HEK293T (cell line): Measurements from ENCODE around the gene CCDC183.

Experiments
- CTCF ChIA-PET: fragments of 350-600 bp; formaldehyde crosslinking; extraction: SDS; loops from one replicate; lab custom pipeline; 2021; ENCODE audit warnings: antibody characterized with exemption, inconsistent platforms; lab: Yijun Ruan, JAX
- POLR2A ChIA-PET: fragments of 350-600 bp; formaldehyde crosslinking; extraction: SDS; loops from one replicate; lab custom pipeline; 2020; ENCODE audit warnings: antibody characterized with exemption, inconsistent platforms; lab: Yijun Ruan, JAX
- DNase-seq: peaks from one replicate; pipeline ENCODE4 v3.0.0; 2012; ENCODE audit warnings: mixed read lengths; ENCODE audit errors: extremely low spot score
- ARNT ChIP-seq: fragments of 450-650 bp; IDR thresholded peaks from 2 replicates; pipeline ENCODE4 v1.6.1; 2017; ENCODE audit warnings: mild to moderate bottlenecking
- BHLHE40 ChIP-seq: fragments of 450-650 bp; IDR thresholded peaks from 2 replicates; pipeline ENCODE4 v1.6.1; 2016; ENCODE audit warnings: mild to moderate bottlenecking, moderate library complexity, borderline replicate concordance
- CTBP1 ChIP-seq: fragments of 450-650 bp; IDR thresholded peaks from 2 replicates; pipeline ENCODE4 v1.6.1; 2016; ENCODE audit warnings: borderline replicate concordance
- ELF4 ChIP-seq: fragments of 450-650 bp; IDR thresholded peaks from 2 replicates; pipeline ENCODE4 v1.6.1; 2017; ENCODE audit warnings: antibody characterized with exemption
- FOXA1 ChIP-seq: fragments of 450-650 bp; IDR thresholded peaks from 2 replicates; pipeline ENCODE4 v1.6.1; 2016; ENCODE audit warnings: mild to moderate bottlenecking
- FOXK2 ChIP-seq: fragments of 450-650 bp; IDR thresholded peaks from 2 replicates; pipeline ENCODE4 v1.6.1; 2016; ENCODE audit warnings: mild to moderate bottlenecking
- FOXM1 ChIP-seq: fragments of 450-650 bp; IDR thresholded peaks from 2 replicates; pipeline ENCODE4 v1.6.1; 2017; ENCODE audit warnings: mild to moderate bottlenecking, borderline replicate concordance
- HDGF ChIP-seq: fragments of 450-650 bp; IDR thresholded peaks from 2 replicates; pipeline ENCODE4 v1.6.1; 2017; ENCODE audit warnings: antibody characterized with exemption, borderline replicate concordance
- L3MBTL2 ChIP-seq: fragments of 450-650 bp; conservative IDR thresholded peaks from 2 replicates; pipeline ENCODE4 v1.6.1; 2016; ENCODE audit warnings: mild to moderate bottlenecking
- LEF1 ChIP-seq: fragments of 450-650 bp; IDR thresholded peaks from 2 replicates; pipeline ENCODE4 v1.6.1; 2017; ENCODE audit warnings: mild to moderate bottlenecking, borderline replicate concordance
- NFRKB ChIP-seq: fragments of 450-650 bp; IDR thresholded peaks from 2 replicates; pipeline ENCODE4 v1.6.1; 2016; ENCODE audit warnings: mild to moderate bottlenecking, moderate library complexity
- SP1 ChIP-seq: fragments of 450-650 bp; IDR thresholded peaks from 2 replicates; pipeline ENCODE4 v1.6.1; 2017
- SUZ12 ChIP-seq: fragments of 450-650 bp; IDR thresholded peaks from 2 replicates; pipeline ENCODE4 v1.6.1; 2016; ENCODE audit warnings: mild to moderate bottlenecking
- TARDBP ChIP-seq: fragments of 450-650 bp; IDR thresholded peaks from 2 replicates; pipeline ENCODE4 v1.6.1; 2016
- ZNF384 ChIP-seq: fragments of 450-650 bp; IDR thresholded peaks from 2 replicates; pipeline ENCODE4 v1.6.1; 2016
- TF ChIP-seq, protein P1 (sequence below): fragments of 450-650 bp; IDR thresholded peaks from 2 replicates; pipeline ENCODE4 v1.6.1; 2016

CCDC183 gene

DNA sequence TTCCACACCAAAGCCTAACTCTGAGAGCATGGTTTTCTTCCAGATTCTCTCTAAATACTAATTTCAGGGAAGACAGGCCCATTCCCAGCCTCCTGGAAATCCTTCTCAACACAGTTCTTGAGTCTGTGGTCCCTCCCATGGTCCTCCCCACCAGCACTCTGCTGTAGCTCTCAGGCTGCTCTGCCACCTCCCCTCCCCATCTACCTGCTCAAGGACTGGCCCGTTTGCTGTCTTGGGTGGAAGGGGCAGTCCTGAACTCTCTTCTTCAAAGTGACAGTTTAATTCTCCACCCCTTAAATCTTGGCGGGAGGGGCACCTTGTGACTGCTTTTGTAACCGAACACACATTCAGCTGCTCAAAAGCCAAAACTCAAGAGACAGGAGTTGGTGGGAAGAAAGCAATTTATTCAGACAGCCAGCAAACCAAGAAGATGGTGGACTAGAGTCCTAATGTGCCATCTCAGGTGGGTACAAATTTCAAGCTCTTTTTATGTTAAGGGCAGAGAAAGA, 24.2 kb upstream of the CCDC183 start:
- POLR2A ChIA-PET: no interaction called here
- CTCF ChIA-PET: interaction anchor here (0.6 to 1.6 kb wide), 2 partner anchors 8 to 45 kb away, joined by 3 to 5 read pairs; no protein-coding TSS in a partner anchor
- no peak for DNase-seq
- TF ChIP-seq LEF1 (no peak), FOXM1 (no peak), L3MBTL2 (no peak), NFRKB (no peak), ARNT (no peak), HDGF (no peak), CTBP1 (no peak), FOXK2 (no peak), ZNF384 (no peak), SUZ12 (no peak), SP1 (no peak)
- TF ChIP-seq, protein P1, sequence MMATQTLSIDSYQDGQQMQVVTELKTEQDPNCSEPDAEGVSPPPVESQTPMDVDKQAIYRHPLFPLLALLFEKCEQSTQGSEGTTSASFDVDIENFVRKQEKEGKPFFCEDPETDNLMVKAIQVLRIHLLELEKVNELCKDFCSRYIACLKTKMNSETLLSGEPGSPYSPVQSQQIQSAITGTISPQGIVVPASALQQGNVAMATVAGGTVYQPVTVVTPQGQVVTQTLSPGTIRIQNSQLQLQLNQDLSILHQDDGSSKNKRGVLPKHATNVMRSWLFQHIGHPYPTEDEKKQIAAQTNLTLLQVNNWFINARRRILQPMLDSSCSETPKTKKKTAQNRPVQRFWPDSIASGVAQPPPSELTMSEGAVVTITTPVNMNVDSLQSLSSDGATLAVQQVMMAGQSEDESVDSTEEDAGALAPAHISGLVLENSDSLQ: no peak

DNA sequence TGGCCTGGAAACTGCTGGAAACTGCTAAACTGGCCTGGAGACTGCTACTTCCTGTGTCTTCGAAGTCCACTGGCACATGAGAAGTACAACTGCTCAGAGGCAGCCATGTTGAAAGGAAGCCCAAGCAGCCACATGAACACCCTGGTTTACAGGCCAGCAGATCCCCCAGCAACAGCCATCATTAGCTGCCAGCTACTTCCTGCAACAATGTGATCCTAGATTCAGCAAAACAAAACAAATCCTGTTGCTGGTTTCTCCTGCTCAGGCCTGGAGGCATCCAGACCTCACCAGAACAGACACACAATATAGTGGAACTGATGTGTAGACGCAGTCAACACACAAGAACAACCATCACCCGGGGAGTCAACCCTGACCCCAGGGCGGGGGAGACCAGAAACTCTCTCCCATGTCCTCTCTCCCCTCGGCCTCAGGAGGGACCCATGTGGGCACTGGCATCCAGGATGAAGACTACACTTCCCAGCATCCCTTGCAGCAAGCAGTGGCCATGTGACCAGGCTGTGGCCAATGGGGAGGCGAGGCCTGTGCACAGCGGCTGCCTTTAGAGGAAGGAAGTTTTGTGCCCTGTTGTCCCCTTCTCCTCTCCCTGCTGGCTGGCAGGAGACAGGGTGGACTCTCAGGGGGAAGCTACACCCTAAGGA, 22.6 kb upstream of the CCDC183 start:
- DNase-seq: peak; percentile 62
- TF ChIP-seq NFRKB (no peak), ELF4 (no peak), L3MBTL2 (peak; percentile 69), LEF1 (no peak), ZNF384 (no peak)
- TF ChIP-seq, protein P1: no peak
- CTCF ChIA-PET: no interaction called here
- POLR2A ChIA-PET: no interaction called here

DNA sequence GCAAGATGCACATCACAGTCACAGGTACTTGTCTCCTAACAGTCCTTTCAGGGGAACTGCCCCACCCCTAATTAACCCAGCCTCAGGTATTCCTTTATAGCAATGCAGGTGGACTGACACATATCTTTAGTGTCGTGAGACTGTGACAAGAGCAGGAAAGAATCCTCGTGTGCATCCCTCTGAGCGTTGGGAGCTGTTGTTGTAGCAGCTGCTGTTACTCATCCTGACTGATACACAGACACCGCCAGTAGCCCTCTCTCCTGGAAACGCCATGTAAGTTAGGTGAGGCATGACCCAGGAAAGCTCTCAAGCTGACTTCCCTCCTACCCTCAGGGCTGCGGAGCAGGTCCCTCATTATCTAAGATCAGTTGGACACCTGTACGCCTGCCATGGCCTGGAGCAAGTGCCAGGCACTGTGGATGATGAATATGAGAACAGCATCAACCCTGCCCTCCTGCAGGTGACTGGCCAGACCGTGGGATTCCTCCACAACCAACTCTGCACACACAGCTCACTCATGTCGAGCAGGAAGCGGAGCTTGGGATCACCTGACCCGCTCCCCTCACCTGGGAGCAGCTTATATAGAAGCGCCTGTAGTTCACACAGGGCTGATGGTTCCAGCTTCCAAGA, 21.6 kb upstream of the CCDC183 start:
- TF ChIP-seq FOXA1 (no peak), HDGF (no peak), NFRKB (no peak), ARNT (no peak), TARDBP (no peak), FOXM1 (no peak), ZNF384 (no peak), ELF4 (no peak), FOXK2 (no peak), CTBP1 (no peak), SP1 (no peak), SUZ12 (no peak), L3MBTL2 (no peak), BHLHE40 (no peak), LEF1 (no peak)
- TF ChIP-seq, protein P1: no peak
- POLR2A ChIA-PET: interaction anchor here (1.2 kb wide), 1 partner anchor 312 kb away, joined by 3 read pairs; the partner anchor contains the start of gene MAN1B1
- CTCF ChIA-PET: interaction anchor here (0.8 kb wide), 1 partner anchor 255 kb away, joined by 3 read pairs; no protein-coding TSS in a partner anchor
- DNase-seq: no peak

DNA sequence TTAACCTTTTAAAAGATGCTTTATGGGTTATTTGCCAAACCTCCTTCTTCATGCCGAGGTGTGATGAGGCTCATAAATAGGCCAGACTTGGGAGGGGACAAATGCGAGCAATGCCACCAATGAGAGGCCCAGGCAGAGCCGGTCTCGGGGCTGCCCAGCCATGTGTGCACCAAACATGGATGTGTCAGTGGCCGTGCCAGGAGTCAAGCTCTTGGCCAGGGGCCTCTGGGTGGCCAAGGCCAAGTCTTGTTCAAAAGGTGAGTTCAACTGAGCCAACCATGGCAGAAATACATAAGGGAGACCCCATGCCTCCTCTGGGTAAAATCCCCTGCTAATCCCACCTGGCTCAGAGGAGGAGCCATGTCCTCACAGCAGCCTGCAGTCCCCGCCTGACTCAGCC, 20.9 kb upstream of the CCDC183 start:
- DNase-seq: no peak
- CTCF ChIA-PET: interaction anchor here (0.8 kb wide), 1 partner anchor 254 kb away, joined by 3 read pairs; no protein-coding TSS in a partner anchor
- no peak for TF ChIP-seq FOXM1
- POLR2A ChIA-PET: interaction anchor here (1.2 kb wide), 1 partner anchor 311 kb away, joined by 3 read pairs; the partner anchor contains the start of gene MAN1B1

DNA sequence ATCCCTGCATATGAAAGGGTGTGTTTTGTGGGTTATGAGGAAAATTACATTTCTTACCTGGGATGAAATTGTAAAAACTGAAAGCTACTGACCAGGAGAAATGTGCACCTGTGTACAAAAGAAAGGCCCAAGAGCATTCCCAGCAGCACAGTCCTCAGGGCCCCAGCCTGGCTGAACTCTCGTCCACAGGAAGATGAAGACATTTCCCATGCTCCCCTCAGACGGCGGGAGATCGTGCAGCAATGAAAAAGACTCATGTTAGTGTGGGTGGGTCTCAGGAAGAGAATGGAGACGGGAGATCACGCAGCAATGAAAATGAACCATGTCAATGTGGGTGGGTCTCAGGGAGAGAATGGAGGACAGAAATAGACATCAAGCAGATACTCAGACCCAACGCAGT, 19.2 kb upstream of the CCDC183 start:
- TF ChIP-seq ELF4 (no peak), ZNF384 (no peak), TARDBP (no peak), BHLHE40 (no peak), FOXK2 (no peak), SP1 (no peak), FOXM1 (no peak), ARNT (no peak), LEF1 (no peak), FOXA1 (no peak), NFRKB (no peak), CTBP1 (no peak), HDGF (no peak), SUZ12 (no peak)
- TF ChIP-seq, protein P1: no peak
- CTCF ChIA-PET: no interaction called here
- no peak for DNase-seq
- POLR2A ChIA-PET: interaction anchor here (1.0 kb wide), 1 partner anchor 49 kb away, joined by 3 read pairs; no protein-coding TSS in a partner anchor
